Measurements from ENCODE around the gene CDC6. TPM values are rescaled to one million over a fixed set of nuclear protein-coding genes. Genes with fewer than 3 reads are reported as not detected.
A peak's percentile ranks its signal among the peaks of the same experiment; 100 is the strongest.

Gene CDC6
- total RNA-seq, 2 experiments from 2014 or later, result 95.6 to 95.7 TPM

- DNase-seq, result peak; percentile 81
- peak overlapping the region; percentile 99 for H3K27ac Mint-ChIP-seq
- intact Hi-C loops (cut with micrococcal nuclease), result no loop called here
- H3K9me3 Mint-ChIP-seq, result no peaks in the 10 kb centered on the region
- POLR2A ChIA-PET, result interaction anchor here (0.7 to 2.4 kb wide), 8 partner anchors 9 to 304 kb away, joined by 3 to 8 read pairs (median 3); no protein-coding TSS in a partner anchor
- H3K36me3 Mint-ChIP-seq, result peaks cover 2% of the 10 kb centered on the region
- H3K4me3 Mint-ChIP-seq, result peak overlapping the region; percentile 74
- CTCF ChIA-PET, result interaction anchor here (0.9 to 6.9 kb wide), 7 partner anchors 10 to 36 kb away, joined by 3 to 34 read pairs (median 6); no protein-coding TSS in a partner anchor
- H3K27me3 Mint-ChIP-seq, result peaks cover 2% of the 10 kb centered on the region
- H3K4me1 Mint-ChIP-seq (ENCODE audit: low read depth), result peaks cover 95% of the 10 kb centered on the region
These were observed 38.5 kb downstream of the CDC6 start for GRCh38 chr17:40326014-40326831.

- H3K36me3 Mint-ChIP-seq, result peaks cover 6% of the 10 kb centered on the region
- no peaks in the 10 kb centered on the region for H3K9me3 Mint-ChIP-seq
- ChIA-PET CTCF (interaction anchor here (0.9 to 6.9 kb wide), 8 partner anchors 10 to 135 kb away, joined by 3 to 34 read pairs (median 6); no protein-coding TSS in a partner anchor), POLR2A (interaction anchor here (1.1 to 2.4 kb wide), 4 partner anchors 10 to 20 kb away, joined by 3 to 8 read pairs (median 4); no protein-coding TSS in a partner anchor)
- H3K27ac Mint-ChIP-seq, result peak overlapping the region; percentile 99
- no peak for DNase-seq
- peaks cover 95% of the 10 kb centered on the region for H3K4me1 Mint-ChIP-seq (ENCODE audit: low read depth)
- H3K4me3 Mint-ChIP-seq, result peak overlapping the region; percentile 74
- H3K27me3 Mint-ChIP-seq, result peaks cover 2% of the 10 kb centered on the region
- intact Hi-C loops (cut with micrococcal nuclease), result no loop called here
These were observed 39.1 kb downstream of the CDC6 start for GRCh38 chr17:40326832-40327199.

- intact Hi-C loops (cut with micrococcal nuclease), result no loop called here
- ChIA-PET CTCF (interaction anchor here (0.9 to 6.9 kb wide), 5 partner anchors 11 to 135 kb away, joined by 3 to 34 read pairs (median 3); no protein-coding TSS in a partner anchor), POLR2A (interaction anchor here (0.6 to 2.4 kb wide), 4 partner anchors 12 to 20 kb away, joined by 3 to 8 read pairs (median 4); no protein-coding TSS in a partner anchor)
- DNase-seq, result no peak
- Mint-ChIP-seq H3K4me1 (ENCODE audit: low read depth) (peaks cover 91% of the 10 kb centered on the region), H3K4me3 (peak overlapping the region; percentile 70), H3K27ac (peak overlapping the region; percentile 99), H3K9me3 (no peaks in the 10 kb centered on the region), H3K27me3 (peaks cover 2% of the 10 kb centered on the region), H3K36me3 (peaks cover 8% of the 10 kb centered on the region)
These were observed 39.6 kb downstream of the CDC6 start for GRCh38 chr17:40327244-40327729.

- Mint-ChIP-seq H3K27ac (peak overlapping the region; percentile 99), H3K36me3 (peaks cover 12% of the 10 kb centered on the region), H3K27me3 (peaks cover under 1% of the 10 kb centered on the region), H3K4me3 (peak overlapping the region; percentile 70), H3K9me3 (no peaks in the 10 kb centered on the region), H3K4me1 (ENCODE audit: low read depth) (peaks cover 91% of the 10 kb centered on the region)
- POLR2A ChIA-PET, result interaction anchor here (0.6 to 1.6 kb wide), 3 partner anchors 10 to 21 kb away, joined by 3 to 5 read pairs (median 4); no protein-coding TSS in a partner anchor
- DNase-seq, result no peak
- intact Hi-C loops (cut with micrococcal nuclease), result no loop called here
- CTCF ChIA-PET, result interaction anchor here (0.9 to 6.9 kb wide), 6 partner anchors 11 to 136 kb away, joined by 3 to 34 read pairs (median 4); no protein-coding TSS in a partner anchor
These were observed 40.2 kb downstream of the CDC6 start for GRCh38 chr17:40327735-40328385.

- H3K36me3 Mint-ChIP-seq, result peaks cover 12% of the 10 kb centered on the region
- no peaks in the 10 kb centered on the region for H3K9me3 Mint-ChIP-seq
- DNase-seq, result no peak
- H3K27me3 Mint-ChIP-seq, result no peaks in the 10 kb centered on the region
- ChIA-PET POLR2A (interaction anchor here (0.9 kb wide), 1 partner anchor 11 kb away, joined by 4 read pairs; no protein-coding TSS in a partner anchor), CTCF (interaction anchor here (1.1 to 6.9 kb wide), 5 partner anchors 12 to 72 kb away, joined by 3 to 34 read pairs (median 4); no protein-coding TSS in a partner anchor)
- H3K4me1 Mint-ChIP-seq (ENCODE audit: low read depth), result peaks cover 89% of the 10 kb centered on the region
- intact Hi-C loops (cut with micrococcal nuclease), result no loop called here
- peak overlapping the region; percentile 46 for H3K27ac Mint-ChIP-seq
- H3K4me3 Mint-ChIP-seq, result no peak overlapping the region
These were observed 40.7 kb downstream of the CDC6 start for GRCh38 chr17:40328386-40328766.

- intact Hi-C loops (cut with micrococcal nuclease), result no loop called here
- H3K4me1 Mint-ChIP-seq (ENCODE audit: low read depth), result peaks cover 89% of the 10 kb centered on the region
- CTCF ChIA-PET, result interaction anchor here (1.1 to 2.2 kb wide), 3 partner anchors 13 to 27 kb away, joined by 4 to 9 read pairs (median 4); no protein-coding TSS in a partner anchor
- POLR2A ChIA-PET, result interaction anchor here (1.1 to 1.3 kb wide), 3 partner anchors 8 to 12 kb away, joined by 3 to 8 read pairs (median 3); no protein-coding TSS in a partner anchor
- no peaks in the 10 kb centered on the region for H3K27me3 Mint-ChIP-seq
- H3K9me3 Mint-ChIP-seq, result no peaks in the 10 kb centered on the region
- peaks cover 12% of the 10 kb centered on the region for H3K36me3 Mint-ChIP-seq
- peak overlapping the region; percentile 6 for H3K4me3 Mint-ChIP-seq
- H3K27ac Mint-ChIP-seq, result peak overlapping the region; percentile 75
- DNase-seq, result peak; percentile 68
These were observed 42.4 kb downstream of the CDC6 start for GRCh38 chr17:40329839-40330794.

GRCh38 chr17:40330850-40331470, 43.3 kb downstream of the CDC6 start:
- no peaks in the 10 kb centered on the region for H3K9me3 Mint-ChIP-seq
- peaks cover 83% of the 10 kb centered on the region for H3K4me1 Mint-ChIP-seq (ENCODE audit: low read depth)
- ChIA-PET CTCF (interaction anchor here (1.1 to 2.2 kb wide), 4 partner anchors 13 to 37 kb away, joined by 3 to 9 read pairs (median 4); no protein-coding TSS in a partner anchor), POLR2A (interaction anchor here (1.1 to 1.3 kb wide), 3 partner anchors 9 to 13 kb away, joined by 3 to 8 read pairs (median 3); no protein-coding TSS in a partner anchor)
- peak overlapping the region; percentile 26 for H3K4me3 Mint-ChIP-seq
- H3K36me3 Mint-ChIP-seq, result peaks cover 12% of the 10 kb centered on the region
- intact Hi-C loops (cut with micrococcal nuclease), result no loop called here
- DNase-seq, result no peak
- no peaks in the 10 kb centered on the region for H3K27me3 Mint-ChIP-seq
- peak overlapping the region; percentile 75 for H3K27ac Mint-ChIP-seq

- ChIA-PET POLR2A (interaction anchor here (1.1 kb wide), 1 partner anchor 15 kb away, joined by 4 read pairs; no protein-coding TSS in a partner anchor), CTCF (interaction anchor here (1.1 to 2.2 kb wide), 3 partner anchors 16 to 38 kb away, joined by 3 to 9 read pairs (median 4); no protein-coding TSS in a partner anchor)
- intact Hi-C loops (cut with micrococcal nuclease), result no loop called here
- DNase-seq, result no peak
- H3K4me1 Mint-ChIP-seq (ENCODE audit: low read depth), result peaks cover 75% of the 10 kb centered on the region
- no peak overlapping the region for H3K4me3 Mint-ChIP-seq
- no peaks in the 10 kb centered on the region for H3K9me3 Mint-ChIP-seq
- peaks cover 12% of the 10 kb centered on the region for H3K36me3 Mint-ChIP-seq
- H3K27me3 Mint-ChIP-seq, result no peaks in the 10 kb centered on the region
- H3K27ac Mint-ChIP-seq, result peak overlapping the region; percentile 75
These were observed 44.3 kb downstream of the CDC6 start for GRCh38 chr17:40331743-40332641.

- CTCF ChIA-PET, result interaction anchor here (1.2 to 1.9 kb wide), 5 partner anchors 17 to 198 kb away, joined by 3 to 10 read pairs (median 4); no protein-coding TSS in a partner anchor
- Mint-ChIP-seq H3K4me1 (ENCODE audit: low read depth) (peaks cover 71% of the 10 kb centered on the region), H3K9me3 (no peaks in the 10 kb centered on the region), H3K27me3 (no peaks in the 10 kb centered on the region), H3K27ac (peak overlapping the region; percentile 49), H3K4me3 (no peak overlapping the region), H3K36me3 (peaks cover 12% of the 10 kb centered on the region)
- POLR2A ChIA-PET, result interaction anchor here (1.3 kb wide), 1 partner anchor 12 kb away, joined by 3 read pairs; no protein-coding TSS in a partner anchor
- no peak for DNase-seq
- intact Hi-C loops (cut with micrococcal nuclease), result no loop called here
These were observed 46.2 kb downstream of the CDC6 start for GRCh38 chr17:40333781-40334448.
